HG02938 (cell line): ENCODE measurements around the gene GABRR3.

Experiments
- ATAC-seq: cut with Tn5 transposase; IDR thresholded peaks from one replicate; pipeline ENCODE4 v1.9.1; 2021; ENCODE audit warnings: mild to moderate bottlenecking, moderate library complexity; ENCODE audit not compliant: unreplicated experiment

The GABRR3 gene

DNA sequence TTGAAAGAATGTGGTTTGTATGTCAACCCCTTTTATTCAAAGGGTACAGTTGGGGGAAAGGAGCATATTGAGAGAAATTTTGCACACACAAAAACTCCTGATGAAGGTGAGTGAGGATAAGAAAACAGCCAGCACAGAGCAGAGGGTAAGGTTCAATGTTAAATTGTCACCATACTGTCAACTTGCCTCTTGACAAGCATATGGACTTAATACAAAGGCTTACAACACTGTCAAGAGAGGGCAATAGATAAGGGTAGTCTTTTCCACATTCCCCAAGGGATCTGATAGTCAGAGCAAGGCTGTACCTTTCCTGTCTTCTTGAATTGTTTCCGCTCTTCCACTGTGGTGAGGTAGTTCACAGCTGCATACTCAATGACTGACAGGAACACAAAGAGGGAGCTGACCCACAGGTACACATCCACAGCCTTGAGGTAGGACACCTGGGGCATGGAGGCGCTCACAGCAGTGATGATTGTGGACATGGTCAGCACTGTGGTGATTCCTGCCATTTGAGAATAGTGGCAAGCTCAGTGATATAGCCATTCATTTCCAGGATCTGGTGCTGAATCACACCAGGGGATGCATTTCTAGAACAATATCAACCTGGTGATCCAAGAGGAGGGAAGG is 42.5 kb downstream of the GABRR3 start:
- no peak for ATAC-seq

DNA sequence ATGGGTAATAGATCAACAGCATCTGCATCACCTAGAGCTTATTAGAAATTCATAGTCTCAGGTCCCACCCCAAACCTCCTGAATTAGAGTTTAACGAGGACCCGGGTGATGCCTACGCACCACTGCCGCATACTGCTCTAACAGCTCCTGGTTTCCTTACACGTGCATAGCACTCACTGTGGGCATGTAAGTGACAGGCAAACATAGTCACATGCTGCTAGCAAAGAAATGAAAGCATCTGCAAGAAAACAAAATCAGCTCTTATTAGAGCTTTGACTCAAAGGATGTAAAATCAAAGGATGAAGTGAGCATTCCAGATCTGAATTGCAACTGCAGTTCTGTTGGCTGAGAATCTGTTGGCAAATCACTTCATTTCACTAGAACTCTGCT is 43.8 kb downstream of the GABRR3 start:
- no peak for ATAC-seq

DNA sequence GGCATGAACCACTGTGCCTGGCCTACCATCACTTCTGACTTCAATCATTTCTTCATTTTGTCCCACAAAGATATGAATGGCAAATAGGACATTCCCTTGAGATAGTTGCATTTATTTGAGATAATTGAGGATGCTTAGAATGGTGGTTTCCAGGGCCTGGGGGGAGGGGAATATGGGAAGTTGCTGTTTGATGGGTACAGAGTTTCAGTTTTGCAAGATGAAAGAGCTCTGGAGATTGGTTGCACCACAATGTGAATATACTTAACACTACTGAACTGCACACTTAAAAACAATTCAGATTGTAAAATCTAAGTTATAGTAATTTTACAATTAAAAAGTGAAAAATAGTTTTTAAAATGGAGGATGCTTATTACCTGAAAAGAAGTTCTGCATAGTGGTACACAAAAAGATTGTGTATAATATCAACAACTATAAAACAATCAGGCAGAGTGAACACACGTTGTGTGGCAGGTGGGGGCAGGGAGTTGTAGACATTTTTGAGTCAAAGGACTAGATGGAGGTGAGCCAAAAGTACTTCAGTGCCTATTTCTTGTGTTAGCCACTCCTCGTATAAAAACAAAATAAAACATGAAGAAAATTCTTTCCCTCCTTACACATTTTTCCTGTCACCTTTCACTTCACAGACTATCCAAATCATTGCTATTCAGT is 44.4 kb downstream of the GABRR3 start:
- ATAC-seq: no peak

DNA sequence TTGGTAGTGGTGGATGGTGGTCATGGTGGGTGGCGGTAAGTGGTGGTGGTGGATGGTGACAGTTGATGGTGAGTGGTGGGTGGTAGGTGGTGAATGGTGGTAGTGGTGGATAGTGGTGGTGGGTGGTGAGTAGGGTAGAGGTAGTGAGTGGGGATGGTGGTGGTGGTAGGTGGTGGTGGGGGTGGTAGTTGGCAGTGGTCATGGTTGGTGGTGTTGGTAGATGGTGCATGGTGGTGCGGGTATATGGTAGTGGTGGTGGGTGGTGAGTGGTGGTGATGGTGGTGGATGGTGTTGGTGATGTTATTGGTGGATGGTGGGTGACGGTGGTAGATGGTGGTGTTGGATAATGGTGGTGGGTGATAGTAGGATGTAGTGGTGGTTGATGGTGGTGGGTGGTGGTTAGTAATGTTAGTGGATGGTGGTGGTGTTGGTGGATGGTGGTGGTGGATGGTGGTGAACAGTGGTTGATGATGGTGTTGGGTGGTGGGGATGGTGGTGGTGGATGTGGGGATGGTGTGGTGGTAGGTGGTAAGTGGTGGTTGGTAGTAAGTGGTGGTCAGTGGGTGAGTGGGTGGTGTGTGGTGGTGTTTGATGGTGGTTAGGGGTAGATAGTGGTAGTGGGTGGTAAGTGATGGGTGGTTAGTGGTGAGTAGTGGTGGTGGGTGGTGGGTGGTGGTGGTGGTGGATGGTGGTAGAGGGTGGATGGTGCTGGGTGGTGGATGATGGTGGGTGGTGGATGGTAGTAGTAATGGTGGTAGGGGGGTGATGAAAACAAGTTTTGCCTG is 46.1 kb downstream of the GABRR3 start:
- ATAC-seq: no peak

DNA sequence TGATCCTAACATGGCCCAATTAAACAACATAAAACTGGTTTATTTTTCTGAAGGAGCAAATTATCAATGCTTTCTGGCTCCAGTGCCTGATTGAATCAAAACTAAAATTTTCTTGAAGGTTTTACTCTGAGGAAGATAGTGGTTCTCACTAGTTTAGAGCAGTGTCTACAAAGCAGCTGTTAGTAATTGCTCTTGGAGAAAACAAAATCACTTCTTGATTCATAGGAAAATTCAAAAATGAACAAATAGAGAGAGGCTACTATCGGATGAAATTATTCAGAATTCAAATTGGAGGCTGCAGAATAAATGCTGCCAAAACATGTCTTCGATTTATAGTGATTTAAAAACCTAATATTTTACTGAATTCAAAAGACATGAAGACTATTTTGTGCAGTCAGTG is 47.8 kb downstream of the GABRR3 start:
- ATAC-seq: no peak

DNA sequence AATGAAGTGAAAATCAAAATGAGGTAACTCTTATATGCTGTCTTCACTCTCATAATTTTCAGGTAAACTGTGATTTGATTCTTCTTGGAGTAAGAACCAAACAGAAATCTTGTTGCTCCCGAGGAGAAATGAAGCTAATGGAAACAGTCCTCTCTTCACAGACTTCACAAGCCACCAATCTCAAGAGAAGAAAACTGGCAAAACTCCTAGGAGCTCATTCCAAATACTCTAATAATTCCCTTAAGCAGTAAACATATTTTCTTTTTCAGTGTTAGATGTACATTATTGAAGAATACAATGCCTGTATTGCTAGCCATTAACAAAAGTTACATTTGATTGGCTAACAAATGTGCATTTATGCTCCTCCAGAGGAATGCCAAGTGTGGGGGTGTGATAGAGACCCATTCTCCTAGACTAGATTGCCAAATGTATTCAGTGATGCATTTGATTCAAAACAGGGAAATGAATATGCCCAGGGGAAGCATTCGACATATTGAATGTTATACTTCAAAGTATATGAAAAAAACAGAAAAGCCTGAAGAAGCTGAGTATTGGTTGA is 51.1 kb downstream of the GABRR3 start:
- ATAC-seq: no peak

DNA sequence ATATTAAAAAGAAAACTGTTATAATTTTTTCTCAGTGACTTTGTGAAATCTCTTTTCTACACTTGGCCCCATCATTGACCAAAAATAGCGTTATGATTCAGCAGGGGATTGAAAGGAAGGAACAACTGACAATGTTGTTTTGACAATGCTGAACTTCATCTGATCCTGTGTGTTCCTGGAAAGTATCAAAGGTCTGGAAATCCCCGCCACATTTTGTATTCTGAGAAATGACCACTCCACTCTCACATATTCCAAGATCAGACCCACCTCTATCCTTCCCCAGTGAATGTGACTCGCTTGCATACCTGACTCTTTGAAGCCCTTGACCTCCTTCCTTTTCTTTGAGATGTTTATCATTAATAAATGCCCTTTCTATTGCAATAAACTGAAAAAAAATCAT is 53.2 kb downstream of the GABRR3 start:
- no peak for ATAC-seq

DNA sequence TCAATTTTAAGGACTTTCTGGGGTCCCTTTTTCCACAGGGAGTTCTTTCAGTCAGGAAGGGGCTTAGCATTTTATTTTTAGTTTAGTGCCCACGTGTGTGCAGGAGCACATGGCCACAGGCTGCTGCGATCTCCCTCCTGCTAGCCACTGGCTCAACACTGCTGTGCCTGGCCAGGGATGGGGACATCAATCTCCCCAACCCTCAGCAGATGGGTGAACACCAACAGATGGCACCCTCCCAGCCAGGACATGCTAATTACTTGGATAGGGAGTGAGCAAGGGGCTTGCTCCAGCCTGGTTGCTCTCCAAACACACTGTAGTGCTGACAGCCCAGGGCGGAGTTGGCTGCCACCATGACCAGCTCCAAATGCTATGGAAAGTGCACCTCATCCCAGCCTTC is 55.5 kb downstream of the GABRR3 start:
- no peak for ATAC-seq

DNA sequence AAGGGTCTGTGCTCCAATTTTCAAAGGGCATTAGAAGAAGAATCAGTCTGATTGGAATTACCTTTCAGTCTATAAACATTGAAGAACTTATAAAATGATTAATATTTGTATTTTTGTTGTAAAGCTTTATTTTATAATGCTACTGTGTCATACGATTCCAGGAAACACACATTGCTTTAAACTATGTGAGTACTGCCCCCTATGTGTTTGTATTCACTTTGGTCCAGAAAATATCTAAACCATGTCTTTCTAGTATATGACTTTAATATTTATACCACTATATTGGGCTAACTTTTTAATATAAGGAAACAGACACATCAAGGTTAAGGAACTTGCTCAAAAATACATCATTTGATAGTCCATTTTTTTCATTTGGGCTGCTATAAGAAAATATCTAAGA is 59.6 kb downstream of the GABRR3 start:
- no peak for ATAC-seq

DNA sequence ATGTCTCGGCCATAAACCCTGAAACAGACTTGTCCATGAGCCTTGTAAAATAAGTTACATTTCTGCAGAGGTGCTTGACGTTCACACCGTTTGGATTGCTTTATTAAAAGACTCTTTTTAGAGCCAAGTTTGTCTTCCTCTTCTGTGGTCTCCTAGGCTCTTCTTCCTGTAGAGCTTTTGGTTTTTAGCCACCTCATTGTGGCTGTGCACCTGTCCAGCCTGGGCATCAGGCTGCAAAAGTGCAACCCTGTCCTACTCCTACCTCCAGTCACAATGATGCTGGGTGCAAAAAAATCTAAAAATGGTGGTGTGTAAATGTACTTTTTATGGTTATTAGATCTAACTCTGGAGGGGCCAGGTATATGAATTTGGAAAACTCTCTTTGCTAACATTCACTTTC is 60.1 kb downstream of the GABRR3 start:
- no peak for ATAC-seq

DNA sequence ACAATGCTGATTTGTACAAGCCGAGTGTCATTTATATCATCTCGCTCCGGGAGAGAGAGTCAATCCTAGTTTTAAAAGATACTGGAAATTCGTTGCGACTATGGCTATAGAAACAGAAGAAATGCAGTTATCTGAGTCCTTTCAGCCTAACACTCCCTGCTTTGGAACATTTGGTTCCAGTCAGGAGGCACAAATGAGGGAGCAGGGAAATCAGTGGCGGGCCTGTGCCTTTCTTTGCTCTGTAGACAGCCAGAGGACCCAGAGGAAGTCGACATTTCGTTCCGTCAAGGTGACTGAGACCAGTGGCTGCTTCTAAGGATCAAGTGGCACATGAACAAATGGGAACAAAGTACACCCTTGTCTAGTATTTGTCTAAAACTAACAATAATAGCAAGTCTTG is 62.1 kb downstream of the GABRR3 start:
- no peak for ATAC-seq

DNA sequence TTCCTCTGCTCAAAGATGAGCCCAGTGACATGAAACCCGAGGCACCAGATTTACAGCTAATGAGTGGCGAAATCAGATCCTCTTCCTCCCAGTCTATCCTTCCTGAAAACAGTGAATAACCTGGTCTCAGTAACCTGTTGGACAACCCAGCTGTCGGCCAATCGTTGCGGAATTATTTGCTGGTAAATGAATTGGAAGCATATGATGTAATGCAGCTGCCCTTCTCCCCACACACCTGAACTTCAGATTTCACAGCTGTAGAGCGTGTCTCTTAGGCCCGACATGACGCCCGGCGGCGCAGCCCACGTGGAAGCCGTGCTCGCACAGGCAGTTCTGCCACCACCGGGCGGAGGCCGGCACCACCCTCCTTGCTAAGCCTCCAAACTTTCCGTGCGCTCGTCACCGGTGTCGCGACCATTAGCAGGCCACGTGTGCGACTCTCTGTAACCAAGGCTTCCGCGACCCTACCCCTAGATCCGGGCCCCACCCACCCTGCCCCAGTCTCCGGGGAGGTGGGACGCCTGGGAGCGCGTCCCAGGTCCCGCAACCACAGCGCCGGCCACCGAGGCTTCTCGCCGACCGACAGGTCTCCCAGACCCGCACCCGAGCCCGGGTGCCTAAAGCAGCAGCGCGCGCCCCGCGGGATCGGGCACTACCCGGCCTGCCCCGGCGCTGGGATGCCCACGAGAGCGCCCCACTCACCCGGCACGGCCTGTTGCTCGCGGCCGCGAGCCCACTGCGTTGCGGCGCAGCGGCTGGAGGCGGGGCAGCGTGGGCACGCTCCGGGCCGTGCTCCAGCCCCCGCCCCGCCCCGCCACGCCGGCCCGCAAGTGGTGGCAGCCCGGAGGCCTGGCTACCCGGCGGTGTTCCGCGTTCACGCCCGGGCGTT is 63.2 kb downstream of the GABRR3 start, which contains the start of gene RIOX2:
TSS of gene RIOX2 (minus strand) at position 753 of the 889 bp plus-strand sequence. CDS start 4,838 bp downstream, outside the sequence.
- peak; percentile 92 for ATAC-seq

DNA sequence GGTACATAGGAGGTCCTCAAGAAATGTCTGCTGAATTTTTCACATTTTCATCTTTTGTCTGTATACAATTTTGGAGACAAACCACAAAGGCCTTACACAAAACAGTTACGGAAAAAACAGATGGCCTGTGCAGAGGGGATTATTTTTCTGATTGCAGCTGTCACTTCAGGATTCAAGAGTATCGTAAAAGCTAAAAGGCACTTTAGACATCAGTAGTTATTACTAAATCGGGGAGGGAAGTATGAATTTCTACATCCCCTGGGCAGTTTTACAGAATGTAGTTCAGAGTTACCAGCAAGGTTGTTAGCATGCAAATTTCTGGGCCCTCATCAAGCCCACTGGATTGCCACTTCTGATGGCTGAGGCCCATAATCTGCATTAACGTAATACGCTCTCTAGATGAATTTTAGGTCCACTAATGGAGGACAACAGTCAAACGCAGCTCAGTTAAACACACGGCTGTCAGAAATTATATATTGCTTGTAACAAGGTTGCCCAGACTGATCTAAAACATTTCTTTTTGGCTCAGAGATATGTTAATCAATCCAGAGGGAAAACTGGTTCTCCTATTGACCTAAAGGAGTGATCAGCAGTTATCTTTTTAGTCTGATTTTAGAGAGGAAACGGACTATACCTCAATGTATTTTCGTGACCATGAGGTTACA is 64.0 kb downstream of the GABRR3 start:
- ATAC-seq: no peak

DNA sequence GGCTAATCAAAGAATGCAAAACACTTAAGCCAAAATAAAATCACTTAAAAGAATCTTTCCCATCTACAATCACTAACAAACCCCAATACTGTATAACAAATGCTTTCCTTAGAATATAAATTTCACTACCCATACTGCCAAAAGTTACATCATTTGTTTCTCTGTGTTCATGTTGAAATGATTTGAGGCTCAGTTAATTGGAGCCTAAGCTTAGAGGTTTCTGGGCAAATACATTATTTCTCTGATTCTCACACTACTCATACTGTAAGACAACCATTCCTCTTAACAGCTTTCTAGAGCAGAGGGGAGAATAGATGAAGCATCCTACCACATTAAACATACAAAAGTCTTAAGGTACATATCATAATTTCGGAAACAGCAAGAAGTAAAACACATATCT is 65.0 kb downstream of the GABRR3 start:
- no peak for ATAC-seq

DNA sequence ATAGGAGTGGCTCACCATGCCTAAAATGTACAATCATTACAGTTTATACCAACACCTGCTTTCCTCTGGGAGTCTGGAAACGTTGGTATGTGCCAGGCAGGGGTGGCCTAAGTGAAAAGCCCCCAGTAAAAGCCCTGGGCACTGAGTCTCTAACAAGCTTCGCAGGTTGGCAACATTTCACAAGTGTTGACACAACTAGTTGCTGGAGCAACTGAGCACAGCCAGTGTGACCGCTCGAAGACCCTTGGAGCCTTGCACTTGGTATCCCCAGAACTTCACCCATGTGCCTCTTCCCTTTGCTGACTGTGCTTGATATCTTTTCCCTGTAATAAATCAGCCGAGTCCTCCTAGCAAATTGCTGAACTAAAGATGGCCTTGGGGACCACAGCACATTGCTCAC is 65.6 kb downstream of the GABRR3 start:
- ATAC-seq: no peak

DNA sequence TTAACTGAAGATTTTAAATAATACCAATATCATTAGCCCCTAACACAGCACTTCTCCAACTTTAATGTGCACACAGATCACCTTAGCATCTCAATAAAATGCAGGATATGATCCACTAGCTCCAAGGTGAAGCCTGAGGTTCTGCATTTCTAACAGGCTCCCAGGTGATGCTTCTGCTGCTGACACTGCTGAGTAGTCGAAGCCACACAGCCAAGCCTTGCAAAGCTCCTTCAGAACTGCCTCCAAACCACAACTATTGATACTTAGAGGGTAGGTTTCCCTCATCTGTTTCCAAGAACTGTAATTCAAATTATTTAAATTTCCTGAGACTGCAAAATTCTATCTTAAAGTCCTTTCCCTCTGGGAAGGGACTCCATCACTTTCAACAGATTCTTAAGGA is 66.7 kb downstream of the GABRR3 start:
- no peak for ATAC-seq

DNA sequence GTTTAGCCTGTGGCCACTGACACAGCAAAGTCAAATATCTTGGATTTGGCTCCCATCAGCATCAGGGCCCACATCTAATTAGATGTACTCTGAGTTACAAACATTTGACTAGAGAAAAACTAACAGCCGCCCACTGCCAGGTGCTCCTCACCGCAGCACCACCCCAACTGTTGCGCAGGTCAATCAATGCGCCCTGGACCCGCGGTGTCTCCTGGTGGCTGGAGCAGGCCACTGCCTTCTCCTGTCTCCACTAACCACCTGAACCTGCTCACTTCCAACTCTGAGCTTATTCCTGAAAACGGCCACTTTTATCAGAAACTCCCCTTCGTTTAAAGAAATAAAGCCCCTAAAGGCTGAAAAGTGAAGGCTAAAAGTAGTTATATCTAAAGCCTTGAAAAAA is 67.1 kb downstream of the GABRR3 start:
- ATAC-seq: no peak

DNA sequence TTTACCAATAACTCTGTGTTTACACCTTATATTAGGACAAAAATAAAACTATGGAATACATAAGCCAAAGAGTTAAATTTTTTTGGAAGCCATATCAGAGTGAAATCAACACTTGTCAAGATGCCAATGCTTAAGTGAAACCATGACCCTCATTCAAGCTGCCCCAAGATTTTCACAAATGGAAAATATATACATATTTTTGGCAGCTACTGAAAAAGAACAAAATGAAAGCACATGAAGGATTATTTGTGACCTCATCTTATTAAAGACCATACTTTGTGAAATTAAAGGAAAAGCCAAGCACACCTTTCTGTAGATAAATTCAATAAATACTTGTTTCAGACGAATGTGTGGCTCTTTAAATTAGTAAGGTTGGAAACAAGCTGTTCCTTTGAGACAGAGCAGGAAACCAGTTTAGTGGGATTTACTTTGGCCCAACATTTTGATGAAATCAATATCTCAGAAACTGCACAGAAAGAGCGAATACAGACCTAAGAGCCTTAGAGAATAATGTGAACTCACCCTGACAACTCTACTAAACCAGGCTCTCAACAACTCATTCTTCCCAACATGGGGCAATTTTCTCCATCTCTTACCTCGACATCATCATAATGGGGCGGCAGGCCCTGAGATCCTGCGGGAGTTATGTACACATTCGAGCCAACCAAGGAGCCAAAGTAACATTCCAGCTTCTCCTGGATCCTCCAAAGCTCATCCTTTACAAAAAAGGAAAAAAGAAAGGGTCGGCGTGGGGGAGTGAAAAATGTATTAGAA is 73.9 kb downstream of the GABRR3 start:
- ATAC-seq: no peak

DNA sequence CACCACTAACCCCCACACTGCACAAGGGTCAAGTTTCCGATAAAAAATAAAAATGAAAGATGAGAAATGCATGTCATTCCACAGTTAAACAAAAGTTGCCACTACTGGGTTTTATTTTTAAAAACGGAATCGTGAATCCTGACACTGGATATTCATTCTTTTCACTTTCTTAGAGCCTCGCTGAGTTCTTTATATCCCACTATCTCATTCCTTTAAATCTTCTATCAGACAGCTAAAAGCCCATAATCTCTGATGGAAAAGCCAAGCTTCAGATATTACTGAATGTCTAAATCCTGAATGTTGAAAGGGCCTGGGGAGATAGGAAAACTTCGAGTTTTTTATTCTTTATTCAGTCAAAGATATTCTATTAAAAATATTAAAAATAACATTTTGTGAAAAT is 74.6 kb downstream of the GABRR3 start:
- no peak for ATAC-seq

DNA sequence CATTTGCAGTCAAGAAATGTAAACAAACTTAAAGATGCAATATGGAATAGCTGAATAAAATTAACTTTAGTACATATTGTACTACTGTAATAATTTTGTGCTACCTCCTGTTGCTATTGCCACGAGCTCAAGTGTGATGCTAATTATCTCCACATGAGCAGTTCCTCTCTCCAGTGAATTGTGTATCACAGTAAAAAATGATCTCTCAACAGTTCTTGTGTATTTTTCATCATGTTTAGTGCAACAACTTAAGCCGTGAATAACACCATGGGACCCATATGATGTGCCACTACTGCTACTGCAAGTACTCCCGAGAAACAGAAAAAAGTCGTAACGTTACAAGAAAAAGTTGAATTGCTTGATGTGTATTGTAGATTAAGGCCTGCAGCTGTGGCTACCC is 75.2 kb downstream of the GABRR3 start:
- ATAC-seq: no peak
